Nephron progenitor cell (in vitro differentiated cells): ENCODE measurements around the gene SLC17A9.
A peak's percentile ranks its signal among the peaks of the same experiment; 100 is the strongest.

Experiments
- DNase-seq: peaks from one replicate; pipeline ENCODE4 v3.0.0; 2021
- H3K27ac Mint-ChIP-seq: 2 replicates; pipeline ENCODE4 v1.8.0; 2021; ENCODE audit warnings: mild to moderate bottlenecking, moderate library complexity, mixed read lengths
- H3K27me3 Mint-ChIP-seq: 2 replicates; pipeline ENCODE4 v1.8.0; 2021; ENCODE audit warnings: mild to moderate bottlenecking, low read depth, mixed read lengths; ENCODE audit not compliant: poor library complexity
- H3K36me3 Mint-ChIP-seq: 2 replicates; pipeline ENCODE4 v1.8.0; 2021; ENCODE audit warnings: low read depth, mixed read lengths
- H3K4me1 Mint-ChIP-seq: 2 replicates; pipeline ENCODE4 v1.8.0; 2021; ENCODE audit warnings: mixed read lengths
- H3K4me3 Mint-ChIP-seq: 2 replicates; pipeline ENCODE4 v1.8.0; 2021; ENCODE audit warnings: mild to moderate bottlenecking, moderate library complexity, mixed read lengths
- H3K9me3 Mint-ChIP-seq: 2 replicates; pipeline ENCODE4 v1.8.0; 2021; ENCODE audit warnings: mild to moderate bottlenecking, moderate library complexity, mixed read lengths
- CTCF ChIP-seq: fragments of 200-600 bp; sonication (generic); IDR thresholded peaks from 2 replicates; pipeline ENCODE4 v1.5.0; 2021; ENCODE audit warnings: antibody characterized with exemption

SLC17A9 gene

DNA sequence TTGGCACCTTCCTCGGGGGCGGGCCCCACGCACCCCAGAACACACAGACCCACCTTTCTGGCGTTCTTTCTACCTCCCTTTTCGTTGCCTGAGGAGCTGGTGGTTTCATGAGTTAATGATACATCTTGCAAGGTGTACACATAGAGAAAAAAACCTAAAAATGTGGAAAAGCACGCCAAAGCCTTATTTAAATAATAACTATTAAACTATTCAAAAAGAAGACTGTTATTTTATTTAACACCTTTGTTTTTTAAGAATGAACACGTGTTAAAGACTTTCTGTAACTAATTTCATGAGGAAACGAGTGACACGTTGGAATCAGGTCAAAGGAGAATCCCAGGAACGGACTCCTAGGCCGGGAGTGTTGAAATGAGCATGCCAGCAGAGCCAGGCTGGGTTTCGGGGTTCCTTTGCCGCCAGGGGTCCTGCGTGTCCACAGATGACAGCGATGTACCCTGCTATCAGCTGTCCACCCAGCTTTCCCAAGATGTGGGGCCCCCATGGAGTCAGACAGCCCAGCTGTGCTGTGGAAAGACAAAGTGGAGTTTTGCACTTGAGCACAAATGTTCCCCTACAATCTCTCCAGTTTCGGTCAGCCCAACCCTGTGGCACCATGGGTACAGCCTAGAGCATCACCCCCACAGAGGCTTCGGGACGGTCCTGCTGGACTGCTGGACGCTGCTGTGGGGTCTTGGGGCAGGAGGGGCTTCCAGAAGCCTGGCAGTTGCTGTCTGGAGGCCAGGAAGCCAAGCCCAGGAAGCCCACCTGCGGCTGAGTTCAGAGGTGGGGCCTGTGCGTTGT, 16.1 kb downstream of the SLC17A9 start:
- no peak overlapping the region for H3K27ac Mint-ChIP-seq
- no peak for DNase-seq
- H3K9me3 Mint-ChIP-seq, result no peaks in the 10 kb centered on the region
- peaks cover 21% of the 10 kb centered on the region for H3K4me1 Mint-ChIP-seq
- TF ChIP-seq CTCF, result no peak
- H3K4me3 Mint-ChIP-seq, result no peak overlapping the region
- H3K36me3 Mint-ChIP-seq, result no peaks in the 10 kb centered on the region
- peaks cover 40% of the 10 kb centered on the region for H3K27me3 Mint-ChIP-seq

DNA sequence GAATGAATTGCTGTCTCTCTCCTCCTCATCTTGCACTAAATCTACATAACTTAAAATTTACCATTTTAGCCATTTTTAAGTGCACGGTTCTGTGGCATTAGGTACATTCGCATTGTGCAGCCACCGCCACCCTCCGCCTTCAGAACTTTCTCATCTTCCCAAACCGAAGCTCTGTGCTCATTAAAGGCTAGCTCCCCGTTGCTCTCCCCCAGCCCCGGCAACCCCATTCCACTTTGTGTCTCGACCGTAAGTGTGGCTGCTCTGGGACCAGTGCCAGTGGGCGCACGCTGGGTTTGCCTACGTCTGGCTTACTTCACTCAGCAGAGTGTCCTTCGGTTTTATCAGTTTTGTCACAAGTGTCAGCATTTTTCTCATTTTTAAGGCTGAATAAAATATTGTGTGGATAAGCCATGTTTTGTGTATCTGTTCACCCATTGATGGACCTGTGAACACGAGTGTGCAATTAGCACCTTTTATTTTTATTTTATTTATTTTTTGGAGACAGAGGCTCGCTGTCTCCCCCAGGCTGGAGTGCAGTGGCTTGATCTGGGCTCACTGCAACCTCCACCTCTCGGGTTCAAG, 16.8 kb downstream of the SLC17A9 start:
- TF ChIP-seq CTCF, result no peak
- no peaks in the 10 kb centered on the region for H3K9me3 Mint-ChIP-seq
- no peak overlapping the region for H3K27ac Mint-ChIP-seq
- H3K4me1 Mint-ChIP-seq, result peaks cover 24% of the 10 kb centered on the region
- H3K27me3 Mint-ChIP-seq, result peaks cover 46% of the 10 kb centered on the region
- H3K36me3 Mint-ChIP-seq, result no peaks in the 10 kb centered on the region
- no peak for DNase-seq
- H3K4me3 Mint-ChIP-seq, result no peak overlapping the region

DNA sequence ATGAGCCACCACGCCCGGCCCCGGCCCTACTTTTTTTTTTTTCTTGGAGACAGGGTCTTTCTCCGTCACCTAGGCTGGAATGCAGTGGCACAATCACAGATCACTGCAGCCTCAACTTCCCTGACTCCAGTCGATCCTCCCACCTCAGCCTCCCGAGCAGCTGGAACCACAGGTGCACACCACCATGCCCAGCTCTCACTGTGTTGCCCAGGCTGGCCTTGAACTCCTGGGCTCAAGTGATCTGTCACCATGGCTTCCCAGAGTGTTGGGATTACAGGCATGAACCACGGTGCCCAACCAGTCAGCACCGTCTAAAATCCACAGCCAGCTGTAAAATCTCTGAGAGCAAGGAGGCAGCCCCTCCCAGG, 17.4 kb downstream of the SLC17A9 start:
- Mint-ChIP-seq H3K4me1 (peaks cover 30% of the 10 kb centered on the region), H3K9me3 (no peaks in the 10 kb centered on the region), H3K27ac (no peak overlapping the region), H3K27me3 (peaks cover 52% of the 10 kb centered on the region), H3K36me3 (no peaks in the 10 kb centered on the region), H3K4me3 (no peak overlapping the region)
- TF ChIP-seq CTCF, result no peak
- DNase-seq, result no peak

DNA sequence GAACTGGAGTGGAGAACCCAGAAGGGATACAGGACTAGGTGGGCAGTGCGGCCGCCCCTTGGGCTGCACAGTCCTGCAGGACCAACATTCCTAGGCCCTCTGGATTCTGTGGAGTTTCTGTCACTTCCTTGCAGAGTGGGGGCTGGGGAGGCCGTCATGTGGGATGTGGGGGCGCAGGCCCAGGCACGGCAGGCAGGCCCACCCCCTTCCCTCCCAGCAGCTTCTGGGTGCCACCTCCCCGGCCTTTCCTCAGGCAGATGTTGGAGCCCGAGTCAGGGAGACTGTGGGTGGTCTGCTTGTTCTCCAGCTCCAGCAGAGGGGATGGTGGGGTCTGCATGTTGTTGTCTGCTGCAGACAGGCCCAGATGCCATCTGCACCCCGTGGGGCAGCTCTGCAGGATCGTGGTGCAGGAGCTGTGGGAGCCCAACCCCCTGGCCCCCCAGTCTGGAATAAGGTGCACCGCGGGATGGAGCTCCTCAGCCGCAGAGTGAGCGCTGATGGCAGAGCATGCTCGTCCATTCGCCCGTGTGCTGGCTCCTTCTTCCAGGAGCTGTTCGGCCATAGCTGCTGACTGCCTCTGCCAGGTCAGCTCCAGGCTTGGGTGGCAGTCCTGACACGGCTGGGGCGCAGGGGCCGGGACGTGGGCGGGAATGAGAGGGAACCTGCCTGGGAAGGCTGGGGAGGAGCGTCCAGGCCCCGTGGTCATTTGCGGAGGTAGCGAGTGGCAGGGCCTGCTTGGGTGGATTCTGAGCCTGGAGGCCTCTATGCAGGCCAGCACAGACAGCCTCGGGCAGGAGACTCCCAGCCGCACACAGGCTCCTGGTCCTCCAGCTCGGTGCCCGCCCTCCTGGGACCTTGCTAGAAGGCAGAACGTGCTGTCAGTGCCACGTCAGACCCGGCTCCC, 18.1 kb downstream of the SLC17A9 start:
- Mint-ChIP-seq H3K9me3 (no peaks in the 10 kb centered on the region), H3K4me1 (peaks cover 32% of the 10 kb centered on the region), H3K27ac (no peak overlapping the region), H3K36me3 (no peaks in the 10 kb centered on the region), H3K4me3 (no peak overlapping the region), H3K27me3 (peaks cover 55% of the 10 kb centered on the region)
- TF ChIP-seq CTCF, result no peak
- no peak for DNase-seq

DNA sequence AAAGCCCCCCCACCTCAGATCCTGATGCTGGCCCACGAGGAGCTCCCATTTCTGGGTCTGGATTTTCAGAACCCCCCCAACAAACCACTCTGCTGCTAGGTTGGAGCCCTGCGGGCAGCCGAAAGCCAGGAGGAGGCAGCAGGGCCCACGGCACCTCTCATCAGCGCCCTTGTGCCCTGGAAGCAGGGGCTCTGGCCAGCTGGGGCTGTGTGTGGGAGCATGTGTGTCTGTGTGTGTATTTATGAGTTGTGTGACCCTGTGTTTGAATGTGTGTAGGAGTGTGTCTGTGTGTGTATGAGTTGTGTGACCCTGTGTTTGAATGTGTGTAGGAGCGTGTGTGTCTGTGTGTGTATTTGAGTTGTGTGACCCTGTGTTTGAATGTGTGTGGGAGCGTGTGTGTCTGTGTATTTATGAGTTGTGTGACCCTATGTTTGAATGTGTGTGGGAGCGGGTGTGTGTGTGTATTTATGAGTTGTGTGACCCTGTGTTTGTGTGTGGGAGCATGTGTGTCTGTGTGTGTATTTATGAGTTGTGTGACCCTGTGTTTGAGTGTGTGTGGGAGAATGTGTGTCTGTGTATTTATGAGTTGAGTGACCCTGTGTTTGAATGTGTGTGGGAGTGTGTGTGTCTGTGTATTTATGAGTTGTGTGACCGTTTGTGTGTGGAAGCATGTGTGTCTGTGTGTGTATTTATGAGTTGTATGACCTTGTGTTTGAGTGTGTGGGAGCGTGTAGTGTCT, 18.9 kb downstream of the SLC17A9 start:
- H3K4me3 Mint-ChIP-seq, result no peak overlapping the region
- DNase-seq, result no peak
- H3K27ac Mint-ChIP-seq, result peak overlapping the region; percentile 5
- H3K9me3 Mint-ChIP-seq, result no peaks in the 10 kb centered on the region
- no peak for TF ChIP-seq CTCF
- H3K27me3 Mint-ChIP-seq, result peaks cover 63% of the 10 kb centered on the region
- peaks cover 37% of the 10 kb centered on the region for H3K4me1 Mint-ChIP-seq
- H3K36me3 Mint-ChIP-seq, result no peaks in the 10 kb centered on the region
